Calu3 (cell line): Measurements from ENCODE around the gene TEX264. TPM values are rescaled to one million over a fixed set of nuclear protein-coding genes. Genes with fewer than 3 reads are reported as not detected.

ENCODE experiments used
- BruUV-seq: library from RNA; stranded (reverse); fragments of 400-500 nt; replicated peaks from 2 replicates; lab custom pipeline; 2021; lab: Mats Ljungman, UMichigan
- CTCF ChIA-PET: fragments of 300-600 bp; sonication (Branson Sonifier 250); formaldehyde crosslinking; loops from one replicate; lab custom pipeline; 2022; ENCODE audit warnings: antibody characterized with exemption; lab: Charles Lee
- DNase-seq: peaks from one replicate; pipeline ENCODE4 v3.0.0; 2022
- H3K27ac Mint-ChIP-seq: one replicate; pipeline ENCODE4 v1.8.0; 2022; ENCODE audit warnings: mixed read lengths; ENCODE audit not compliant: unreplicated experiment
- H3K27me3 Mint-ChIP-seq: one replicate; pipeline ENCODE4 v1.8.0; 2022; ENCODE audit warnings: mixed read lengths; ENCODE audit not compliant: unreplicated experiment
- H3K36me3 Mint-ChIP-seq: one replicate; pipeline ENCODE4 v1.8.0; 2022; ENCODE audit warnings: mild to moderate bottlenecking, moderate library complexity, mixed read lengths; ENCODE audit not compliant: insufficient read depth, unreplicated experiment
- H3K4me1 Mint-ChIP-seq: one replicate; pipeline ENCODE4 v1.8.0; 2022; ENCODE audit warnings: mild to moderate bottlenecking, low read depth, mixed read lengths; ENCODE audit not compliant: unreplicated experiment
- H3K4me3 Mint-ChIP-seq: one replicate; pipeline ENCODE4 v1.8.0; 2022; ENCODE audit warnings: mild to moderate bottlenecking, low read depth, moderate library complexity, mixed read lengths; ENCODE audit not compliant: unreplicated experiment
- H3K9me3 Mint-ChIP-seq: one replicate; pipeline ENCODE4 v1.8.0; 2022; ENCODE audit warnings: low read depth, mixed read lengths; ENCODE audit not compliant: unreplicated experiment
- intact Hi-C: fragments of 100-400 bp; cut with micrococcal nuclease; formaldehyde crosslinking; loops from one replicate; pipeline ENCODE4 v1.10.0; 2022; ENCODE audit not compliant: unreplicated experiment
- total RNA-seq: library from RNA; stranded (reverse); gene quantifications from 2 replicates; pipeline ENCODE4 v1.2.3, GENCODE V29; 2022
- TF ChIP-seq, protein P1 (sequence below): fragments of 200-600 bp; IDR thresholded peaks from one replicate; pipeline ENCODE4 v1.8.0; 2022; ENCODE audit warnings: antibody characterized with exemption; ENCODE audit not compliant: unreplicated experiment

The TEX264 gene
- total RNA-seq, 1 experiment from 2014 or later: 37.0 TPM

DNA sequence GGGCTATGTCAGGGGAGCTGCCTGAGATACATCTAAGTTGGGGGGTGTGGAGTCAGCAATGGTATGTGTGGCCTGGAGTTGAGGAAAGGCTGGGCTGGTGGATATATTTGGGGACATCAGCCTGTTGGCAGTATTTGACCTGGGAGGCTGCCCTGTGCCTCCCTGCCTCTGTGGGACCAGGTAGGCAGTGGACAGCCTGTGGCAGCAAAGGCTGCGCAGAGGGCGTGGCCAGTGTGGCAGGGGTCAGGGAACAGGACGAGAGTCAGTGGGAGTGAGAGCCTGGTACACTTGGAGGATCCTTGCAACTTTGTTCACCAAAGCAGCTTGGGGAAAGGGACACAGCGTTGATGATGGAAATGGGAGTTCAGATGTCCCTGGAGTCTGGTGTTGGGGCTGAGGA is 15.0 kb downstream of the TEX264 start:
- no peaks in the 10 kb centered on the region for H3K27me3 Mint-ChIP-seq
- intact Hi-C loops: no loop called here
- no peak for DNase-seq
- peaks cover 15% of the 10 kb centered on the region for H3K4me1 Mint-ChIP-seq
- peaks cover 3% of the 10 kb centered on the region for H3K36me3 Mint-ChIP-seq
- no peak overlapping the region for H3K4me3 Mint-ChIP-seq
- TF ChIP-seq, protein P1, sequence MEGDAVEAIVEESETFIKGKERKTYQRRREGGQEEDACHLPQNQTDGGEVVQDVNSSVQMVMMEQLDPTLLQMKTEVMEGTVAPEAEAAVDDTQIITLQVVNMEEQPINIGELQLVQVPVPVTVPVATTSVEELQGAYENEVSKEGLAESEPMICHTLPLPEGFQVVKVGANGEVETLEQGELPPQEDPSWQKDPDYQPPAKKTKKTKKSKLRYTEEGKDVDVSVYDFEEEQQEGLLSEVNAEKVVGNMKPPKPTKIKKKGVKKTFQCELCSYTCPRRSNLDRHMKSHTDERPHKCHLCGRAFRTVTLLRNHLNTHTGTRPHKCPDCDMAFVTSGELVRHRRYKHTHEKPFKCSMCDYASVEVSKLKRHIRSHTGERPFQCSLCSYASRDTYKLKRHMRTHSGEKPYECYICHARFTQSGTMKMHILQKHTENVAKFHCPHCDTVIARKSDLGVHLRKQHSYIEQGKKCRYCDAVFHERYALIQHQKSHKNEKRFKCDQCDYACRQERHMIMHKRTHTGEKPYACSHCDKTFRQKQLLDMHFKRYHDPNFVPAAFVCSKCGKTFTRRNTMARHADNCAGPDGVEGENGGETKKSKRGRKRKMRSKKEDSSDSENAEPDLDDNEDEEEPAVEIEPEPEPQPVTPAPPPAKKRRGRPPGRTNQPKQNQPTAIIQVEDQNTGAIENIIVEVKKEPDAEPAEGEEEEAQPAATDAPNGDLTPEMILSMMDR: no peak
- CTCF ChIA-PET: no interaction called here
- no TSS peak for BruUV-seq
- H3K27ac Mint-ChIP-seq: no peak overlapping the region
- H3K9me3 Mint-ChIP-seq: no peaks in the 10 kb centered on the region

DNA sequence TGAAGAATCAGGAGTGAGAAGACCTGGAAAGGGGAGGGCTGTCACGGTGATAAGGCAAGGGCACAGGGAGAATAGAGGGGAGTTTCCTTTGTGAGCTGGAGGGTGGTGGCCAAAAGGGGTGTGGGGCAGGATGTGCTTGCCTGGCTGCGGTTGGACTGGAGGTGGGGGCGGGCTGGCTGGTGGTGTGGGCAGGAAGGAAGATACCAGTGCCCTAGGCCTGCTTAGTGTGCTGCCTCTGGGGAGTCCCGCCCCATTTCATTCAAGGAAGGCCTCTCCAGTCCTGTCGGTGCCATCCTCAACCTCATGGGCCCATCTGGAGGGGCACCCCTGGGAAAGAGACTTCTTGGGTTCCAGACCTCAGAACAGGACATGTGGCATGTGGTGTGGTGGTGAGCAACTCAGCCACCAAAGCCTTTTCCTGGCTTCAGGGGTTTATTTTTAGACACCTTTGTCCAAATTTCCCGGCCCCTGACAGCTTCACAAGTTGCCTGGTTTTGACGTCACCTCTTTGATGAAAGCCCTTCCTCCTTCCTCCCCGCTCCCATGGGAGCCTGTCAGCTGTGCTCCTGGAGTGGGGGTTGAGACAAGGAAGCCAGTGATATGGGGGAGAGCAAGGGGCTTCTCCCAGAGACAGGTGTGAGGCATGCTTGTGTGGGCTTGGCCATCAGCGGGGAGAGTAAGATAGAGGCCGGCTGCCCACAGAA is 15.6 kb downstream of the TEX264 start:
- H3K4me1 Mint-ChIP-seq: peaks cover 9% of the 10 kb centered on the region
- no peak overlapping the region for H3K27ac Mint-ChIP-seq
- no peak overlapping the region for H3K4me3 Mint-ChIP-seq
- no TSS peak for BruUV-seq
- no peak for DNase-seq
- no peaks in the 10 kb centered on the region for H3K9me3 Mint-ChIP-seq
- intact Hi-C loops: no loop called here
- CTCF ChIA-PET: no interaction called here
- peaks cover 3% of the 10 kb centered on the region for H3K36me3 Mint-ChIP-seq
- TF ChIP-seq, protein P1: no peak
- H3K27me3 Mint-ChIP-seq: no peaks in the 10 kb centered on the region

DNA sequence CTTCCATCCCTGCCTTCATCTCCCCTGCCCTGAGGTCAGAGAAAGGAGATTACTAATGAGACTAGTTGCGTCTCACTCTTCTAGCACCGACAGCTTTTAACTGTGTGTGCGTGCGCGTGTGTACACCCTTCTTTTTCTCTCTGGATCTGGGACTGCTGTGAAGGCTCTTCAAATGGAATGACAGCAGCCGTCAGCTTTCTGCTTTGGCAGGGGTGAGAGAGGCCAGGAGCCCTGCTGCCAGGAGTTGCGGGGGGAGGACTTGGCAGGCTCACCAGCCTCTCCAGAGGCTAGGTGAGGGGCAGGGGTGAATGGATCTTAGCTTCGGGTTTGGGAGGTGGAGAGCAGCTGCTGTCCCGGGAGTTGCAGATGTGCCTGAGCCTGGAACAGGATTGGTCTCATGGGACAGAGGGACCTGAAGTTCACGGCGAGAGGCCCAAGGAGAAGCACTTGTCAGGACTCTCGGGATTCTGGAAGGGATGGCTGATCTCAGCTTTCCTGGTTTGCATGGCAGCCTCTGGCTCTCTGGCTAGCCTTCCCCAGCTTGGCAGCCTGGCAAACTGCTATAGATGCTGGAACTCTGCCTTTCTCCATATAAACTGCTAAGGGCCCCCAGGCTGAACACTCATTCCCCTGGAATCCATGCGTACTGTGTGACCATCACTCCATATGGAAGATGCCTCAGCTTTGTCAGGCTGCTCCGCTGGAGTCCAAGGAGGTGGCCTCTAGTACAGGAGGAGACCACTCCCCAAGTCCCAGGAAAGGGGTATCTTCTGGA is 16.6 kb downstream of the TEX264 start:
- no TSS peak for BruUV-seq

DNA sequence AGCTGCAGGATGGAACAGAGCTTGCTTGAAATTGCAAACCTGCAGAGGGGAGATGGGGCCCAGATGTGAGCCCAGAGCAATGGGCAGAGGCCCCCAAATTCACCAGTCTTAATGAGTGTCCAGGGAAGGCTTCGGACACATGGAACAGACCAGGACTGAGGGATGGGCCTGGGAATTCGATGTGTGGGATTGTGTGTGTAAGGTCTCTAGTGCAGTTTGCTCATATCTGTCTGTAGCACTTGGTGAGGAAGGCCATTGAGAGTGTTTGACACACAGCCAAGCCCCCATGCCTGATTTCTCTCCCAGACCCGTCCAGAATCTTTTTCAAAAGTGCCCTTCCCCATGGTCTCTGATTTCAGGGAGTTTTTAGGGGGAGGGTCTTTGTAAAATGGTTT is 17.2 kb downstream of the TEX264 start:
- CTCF ChIA-PET: no interaction called here
- intact Hi-C loops: no loop called here

More for the DNA sequence above, 16.6 kb downstream of the TEX264 start:
- no peak overlapping the region for H3K4me3 Mint-ChIP-seq
- intact Hi-C loops: no loop called here
- TF ChIP-seq, protein P1: no peak
- CTCF ChIA-PET: no interaction called here
- H3K27ac Mint-ChIP-seq: no peak overlapping the region
- H3K9me3 Mint-ChIP-seq: no peaks in the 10 kb centered on the region
- H3K27me3 Mint-ChIP-seq: no peaks in the 10 kb centered on the region
- H3K36me3 Mint-ChIP-seq: peaks cover 3% of the 10 kb centered on the region
- DNase-seq: no peak
- H3K4me1 Mint-ChIP-seq: no peaks in the 10 kb centered on the region

More for the DNA sequence above, 17.2 kb downstream of the TEX264 start:
- DNase-seq: no peak
- Mint-ChIP-seq H3K27me3 (no peaks in the 10 kb centered on the region), H3K27ac (no peak overlapping the region), H3K36me3 (peaks cover 3% of the 10 kb centered on the region), H3K4me1 (no peaks in the 10 kb centered on the region), H3K4me3 (no peak overlapping the region), H3K9me3 (no peaks in the 10 kb centered on the region)
- TF ChIP-seq, protein P1: no peak
- BruUV-seq: no TSS peak
